GM18951 (cell line): ENCODE data around the gene ZNF185.

Experiments used
- POLR2A ChIP-seq: IDR thresholded peaks from 4 replicates; pipeline ENCODE4 v1.6.1; 2011; ENCODE audit warnings: mild to moderate bottlenecking; ENCODE audit not compliant: insufficient read length, insufficient read depth; ENCODE audit errors: extremely low read depth
- in situ Hi-C: fragments of 300-500 bp; cut with MboI; formaldehyde crosslinking; loops from one replicate; pipeline ENCODE4 v1.12.0; 2022; ENCODE audit warnings: low sequenced_read_pairs, mixed read lengths, inconsistent platforms; ENCODE audit not compliant: unreplicated experiment

ZNF185 gene

DNA sequence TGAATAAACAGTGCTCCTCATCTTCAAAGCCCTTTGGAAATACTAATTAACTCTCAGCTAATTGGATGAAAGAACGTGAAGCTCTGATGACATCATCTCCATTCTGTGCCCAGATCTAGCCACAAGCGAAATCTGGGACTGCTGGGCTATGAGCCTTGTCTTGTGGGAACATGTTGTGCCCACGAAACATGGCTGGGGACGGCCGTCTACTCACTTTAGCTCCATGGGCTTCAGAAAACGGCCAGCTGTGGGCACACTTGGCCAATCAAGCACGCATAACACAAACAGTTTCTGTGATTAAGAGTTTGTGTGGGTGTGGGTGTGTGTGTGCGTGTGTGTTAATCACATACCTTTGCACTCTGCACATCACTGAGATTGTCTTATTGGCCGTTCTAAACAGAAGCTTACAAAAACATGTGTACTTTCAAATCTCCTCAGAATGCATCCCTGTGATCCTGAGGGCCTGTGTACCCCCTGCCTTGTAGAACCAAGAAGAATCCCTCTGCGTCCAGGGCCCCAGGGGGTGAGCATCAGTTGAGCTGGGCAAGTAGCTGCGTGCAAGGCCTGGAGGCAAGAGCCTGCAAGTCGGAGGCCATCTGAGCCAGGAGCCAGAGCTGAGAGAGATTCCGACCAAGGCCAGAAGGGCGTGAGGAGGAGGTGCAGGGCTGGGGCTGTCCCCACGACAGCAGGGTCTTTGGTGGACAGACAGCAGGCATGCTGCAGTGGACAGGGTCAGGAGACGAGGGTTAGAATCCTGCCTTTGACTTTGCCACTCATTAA, 18.7 kb upstream of the ZNF185 start:
- no peak for TF ChIP-seq POLR2A
- in situ Hi-C loops = no loop called here

- in situ Hi-C loops = no loop called here
- TF ChIP-seq POLR2A = no peak
Measured at GRCh38 chrX:152881289-152881688, 16.6 kb upstream of the ZNF185 start.

DNA sequence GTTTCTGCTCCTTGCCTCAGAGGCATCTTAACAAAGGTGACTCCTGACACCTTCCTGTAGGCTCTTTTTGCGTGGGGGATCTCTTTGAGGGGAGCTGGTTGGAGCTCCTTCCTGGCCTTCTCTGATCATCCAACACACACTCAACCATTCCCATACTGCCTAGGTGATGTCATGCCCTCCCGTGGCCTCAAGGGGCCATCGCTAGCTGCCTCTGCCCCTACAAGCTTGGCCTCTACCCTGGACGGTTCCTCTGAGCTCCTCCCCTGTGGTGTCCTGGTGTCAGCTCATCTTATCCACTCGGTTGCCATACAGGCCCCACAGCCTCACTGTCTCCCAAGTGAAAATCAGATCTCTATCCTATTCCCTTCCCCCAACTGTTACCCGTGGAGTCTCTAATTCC, 13.7 kb upstream of the ZNF185 start:
- in situ Hi-C loops = no loop called here
- TF ChIP-seq POLR2A = no peak

DNA sequence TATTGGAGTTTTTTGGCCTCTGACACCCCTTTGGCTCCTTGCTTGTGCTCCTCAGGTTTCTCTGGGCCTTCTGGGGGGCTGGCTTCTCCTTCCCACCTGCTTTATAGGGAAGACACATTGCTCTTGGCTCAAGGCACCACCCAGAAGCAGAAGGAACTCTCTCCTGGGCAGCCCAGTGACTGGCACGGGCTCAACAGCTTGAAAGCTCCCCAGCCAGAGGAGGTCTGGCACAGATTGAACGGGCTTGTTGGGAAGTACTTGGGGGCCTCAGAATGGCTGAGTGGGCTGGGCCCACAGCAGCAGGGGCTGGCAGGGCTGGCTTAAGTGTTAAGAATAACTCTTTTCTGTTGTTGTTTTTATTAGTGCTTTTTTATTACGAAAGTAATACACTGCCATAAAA, 11.2 kb upstream of the ZNF185 start:
- TF ChIP-seq POLR2A = no peak
- in situ Hi-C loops = no loop called here

DNA sequence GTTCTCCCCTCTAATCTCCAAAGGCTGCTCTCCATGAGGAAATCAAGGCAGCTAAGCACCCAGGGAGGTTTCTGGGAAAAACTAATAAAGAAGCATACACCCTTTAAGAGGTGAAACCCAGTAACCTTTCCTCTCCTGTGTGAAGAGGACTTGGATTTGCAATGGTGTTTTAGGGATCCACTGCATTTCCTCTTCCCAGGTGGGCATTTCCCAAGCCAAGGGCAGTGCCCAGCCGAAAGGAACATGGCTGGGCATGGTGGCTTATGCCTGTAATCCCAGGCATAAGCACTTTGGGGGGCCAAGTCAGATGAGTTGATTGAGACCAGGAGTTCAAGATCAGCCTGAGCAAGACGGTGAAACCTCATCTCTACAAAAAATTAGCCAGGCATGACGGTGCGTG, 5.4 kb upstream of the ZNF185 start:
- no peak for TF ChIP-seq POLR2A
- in situ Hi-C loops = no loop called here

- no peak for TF ChIP-seq POLR2A
- in situ Hi-C loops = no loop called here
Measured at GRCh38 chrX:152892999-152893891, 4.6 kb upstream of the ZNF185 start.

GRCh38 chrX:152893980-152894610, 3.8 kb upstream of the ZNF185 start:
- in situ Hi-C loops = no loop called here
- TF ChIP-seq POLR2A = no peak

DNA sequence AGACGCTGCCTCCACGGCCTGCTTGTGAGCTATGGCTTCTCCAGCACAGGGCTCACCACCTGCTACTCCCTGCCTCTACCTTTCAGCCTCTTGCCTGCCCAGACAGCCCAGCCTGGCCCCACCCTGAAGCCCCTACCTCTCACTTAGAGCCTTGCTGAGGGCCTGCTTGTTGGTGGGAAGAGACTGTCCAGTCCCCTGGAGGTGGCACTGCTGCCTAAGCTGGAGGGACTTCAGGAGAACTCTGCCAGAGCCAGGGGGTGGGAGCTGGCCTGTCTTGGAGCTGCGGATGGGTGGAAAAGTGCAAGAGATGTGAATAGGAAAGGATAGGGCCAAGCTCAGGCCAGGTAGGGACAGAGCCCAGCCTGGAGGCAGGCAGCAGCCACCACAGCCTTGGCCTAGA, 2.7 kb upstream of the ZNF185 start:
- TF ChIP-seq POLR2A = no peak
- in situ Hi-C loops = no loop called here

DNA sequence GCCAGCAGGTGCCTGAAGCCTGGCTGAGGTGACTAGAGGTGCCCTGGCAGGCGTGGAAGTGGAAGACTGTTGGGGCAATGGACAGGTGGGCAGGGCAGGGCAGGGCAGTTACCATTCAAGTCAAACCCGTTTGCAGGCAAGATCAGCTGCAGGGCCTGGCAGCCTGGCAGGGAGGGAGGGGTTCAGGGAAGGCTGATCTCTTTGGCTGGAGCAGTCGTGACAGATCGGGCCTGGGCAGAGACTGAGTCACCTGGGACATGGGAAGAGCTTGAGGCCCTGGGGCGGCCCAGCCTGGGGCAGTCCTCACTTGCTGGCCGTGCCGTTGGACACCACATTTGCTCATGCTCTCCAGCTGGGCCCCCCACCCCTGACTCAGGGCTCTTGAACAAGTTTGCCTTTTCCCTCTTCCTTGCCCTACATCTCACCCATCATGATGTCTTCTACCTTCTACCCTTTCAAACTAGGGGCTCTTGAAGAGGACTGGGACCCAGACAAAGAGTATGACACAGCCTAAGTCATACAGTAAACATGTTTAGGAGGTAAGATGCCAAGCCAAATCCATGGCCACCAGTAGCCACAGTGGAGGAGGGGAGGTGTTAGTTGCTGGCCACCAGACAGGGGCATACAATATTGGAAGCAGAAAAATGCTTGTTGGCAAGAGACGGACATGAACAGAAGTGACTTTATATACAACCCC, 2.0 kb upstream of the ZNF185 start:
- TF ChIP-seq POLR2A = no peak

GRCh38 chrX:152896450-152896849, 1.4 kb upstream of the ZNF185 start:
- in situ Hi-C loops = no loop called here
- TF ChIP-seq POLR2A = no peak

More for the DNA sequence above, 2.0 kb upstream of the ZNF185 start:
- in situ Hi-C loops = no loop called here

GRCh38 chrX:152898442-152898841, 575 bp downstream of the ZNF185 start:
- no peak for TF ChIP-seq POLR2A
- in situ Hi-C loops = no loop called here

DNA sequence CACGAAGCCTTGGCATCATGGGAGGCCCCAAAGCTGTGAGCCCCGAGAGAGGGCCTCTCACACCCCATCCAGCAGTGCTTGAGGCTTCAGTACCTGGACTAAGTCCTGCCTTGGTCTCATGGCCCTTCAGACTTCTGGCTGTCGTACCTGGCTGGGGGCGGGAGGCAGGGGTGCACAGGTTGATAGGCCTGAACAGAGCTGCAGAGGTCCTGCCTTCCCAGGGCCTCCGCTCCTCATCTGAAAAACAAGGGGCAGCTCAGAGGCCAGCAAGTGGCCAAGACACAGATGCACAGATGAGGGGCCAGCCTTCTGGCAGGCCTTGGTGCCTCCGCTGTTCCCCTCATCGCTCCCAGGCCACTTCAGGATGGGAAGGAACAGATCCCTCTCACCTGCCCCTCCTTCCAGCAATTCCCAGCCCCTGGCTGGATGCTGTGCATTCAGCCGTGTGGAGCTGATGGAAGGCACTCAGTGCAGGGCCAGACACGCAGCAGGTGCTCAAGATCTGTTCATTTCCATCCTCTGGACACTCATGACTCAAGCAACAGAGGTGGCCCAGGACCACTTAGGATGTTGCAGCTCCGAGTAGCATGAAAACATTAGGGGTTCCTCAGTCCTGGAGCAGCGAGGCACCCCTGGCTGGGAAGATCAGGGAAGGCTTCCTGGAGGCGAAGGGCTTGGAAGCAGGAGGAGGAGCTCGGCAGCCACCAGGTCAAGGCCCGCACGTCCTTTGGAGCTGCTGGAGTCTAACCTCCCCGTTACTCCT, 1.4 kb downstream of the ZNF185 start:
- no peak for TF ChIP-seq POLR2A
- in situ Hi-C loops = no loop called here
